ENCODE measurements around the gene TMEFF1.
A peak's percentile ranks its signal among the peaks of the same experiment; 100 is the strongest.

Gene TMEFF1

GRCh38 chr9:100579665-100580064 is 106.7 kb downstream of the TMEFF1 start:
- DNase-seq, result no peak

GRCh38 chr9:100580257-100580656 is 107.3 kb downstream of the TMEFF1 start:
- no peak for DNase-seq

- DNase-seq, result no peak
Observed at GRCh38 chr9:100581081-100581480, 108.1 kb downstream of the TMEFF1 start.

GRCh38 chr9:100581661-100582060 is 108.7 kb downstream of the TMEFF1 start:
- DNase-seq, result peak; percentile 6

- DNase-seq, result no peak
Observed at GRCh38 chr9:100583014-100583802, 110.3 kb downstream of the TMEFF1 start.

- no peak for DNase-seq
Observed at GRCh38 chr9:100584951-100585350, 112.0 kb downstream of the TMEFF1 start.

GRCh38 chr9:100586093-100586492 is 113.1 kb downstream of the TMEFF1 start:
- DNase-seq, result no peak

- DNase-seq, result no peak
Observed at GRCh38 chr9:100587375-100587774, 114.4 kb downstream of the TMEFF1 start.

GRCh38 chr9:100589582-100589981 is 116.6 kb downstream of the TMEFF1 start:
- DNase-seq, result no peak

- no peak for DNase-seq
Observed at GRCh38 chr9:100590481-100590880, 117.5 kb downstream of the TMEFF1 start.

GRCh38 chr9:100591139-100591538 is 118.2 kb downstream of the TMEFF1 start:
- no peak for DNase-seq

GRCh38 chr9:100591639-100592412 is 118.9 kb downstream of the TMEFF1 start:
- no peak for DNase-seq

- peak; percentile 8 for DNase-seq
Observed at GRCh38 chr9:100595391-100596199, 122.6 kb downstream of the TMEFF1 start.

- no peak for DNase-seq
Observed at GRCh38 chr9:100597236-100597635, 124.3 kb downstream of the TMEFF1 start.

- peak; percentile 39 for DNase-seq
Observed at GRCh38 chr9:100598641-100599145, 125.7 kb downstream of the TMEFF1 start.

GRCh38 chr9:100600521-100601079 is 127.7 kb downstream of the TMEFF1 start:
- DNase-seq, result no peak

GRCh38 chr9:100601216-100601615 is 128.3 kb downstream of the TMEFF1 start:
- peak; percentile 12 for DNase-seq

- DNase-seq, result peak; percentile 12
Observed at GRCh38 chr9:100602342-100602801, 129.4 kb downstream of the TMEFF1 start.

- DNase-seq, result no peak
Observed at GRCh38 chr9:100605405-100605804, 132.5 kb downstream of the TMEFF1 start.

GRCh38 chr9:100619194-100619593 is 146.2 kb downstream of the TMEFF1 start:
- DNase-seq, result no peak

- DNase-seq, result no peak
Observed at GRCh38 chr9:100619665-100620064, 146.7 kb downstream of the TMEFF1 start.

GRCh38 chr9:100623969-100624368 is 151.0 kb downstream of the TMEFF1 start:
- DNase-seq, result no peak

- no peak for DNase-seq
Observed at GRCh38 chr9:100626949-100627348, 154.0 kb downstream of the TMEFF1 start.

Data from NCI-H1417 treated with DMSO at 0.1 percent for 48 hours (cell line).